K562 (cell line): ENCODE results near the gene EFHB. TPM values are rescaled to one million over a fixed set of nuclear protein-coding genes. Genes with fewer than 3 reads are reported as not detected.
A peak's percentile ranks its signal among the peaks of the same experiment; 100 is the strongest.

Experiments used
- ATF1 ChIP-seq, 2 experiments: fragments of 450-650 bp in 1 of 2; IDR thresholded peaks; 2 replicates each; pipeline ENCODE4 v1.6.1; 2016; ENCODE audit warnings: missing compliant biosample characterization in 1 of 2, missing genetic modification characterization in 1 of 2
- BDP1 ChIP-seq: IDR thresholded peaks from 3 replicates; pipeline ENCODE4 v1.6.1; 2011; ENCODE audit not compliant: insufficient read length, insufficient read depth
- CCNT2 ChIP-seq: IDR thresholded peaks from 2 replicates; pipeline ENCODE4 v1.6.1; 2011; ENCODE audit warnings: borderline replicate concordance, low read depth, mild to moderate bottlenecking, moderate library complexity, mixed read lengths, low read length; ENCODE audit not compliant: insufficient read length; ENCODE audit errors: extremely low read depth
- ETV5 ChIP-seq: sonication (generic); formaldehyde crosslinking; IDR thresholded peaks from 2 replicates; pipeline ENCODE4 v1.4.0; 2020; ENCODE audit warnings: low read depth, mild to moderate bottlenecking, missing genetic modification reagents
- HMG20A ChIP-seq: fragments of 450-650 bp; formaldehyde crosslinking; conservative IDR thresholded peaks from 2 replicates; pipeline ENCODE4 v1.4.0; 2020; ENCODE audit warnings: mild to moderate bottlenecking, mixed read lengths
- HNRNPL ChIP-seq: fragments of 200-400 bp; formaldehyde crosslinking; IDR thresholded peaks from 2 replicates; pipeline ENCODE4 v1.6.1; 2017; ENCODE audit warnings: low read depth, mild to moderate bottlenecking, low read length
- IFI16 ChIP-seq: fragments of 250-450 bp; sonication (Bioruptor Pico); IDR thresholded peaks from 2 replicates; pipeline ENCODE4 v2.1.2; 2022; ENCODE audit warnings: mild to moderate bottlenecking, inconsistent platforms
- KAT8 ChIP-seq: fragments of 450-650 bp; IDR thresholded peaks from 2 replicates; pipeline ENCODE4 v1.6.1; 2016; ENCODE audit warnings: low read depth, mild to moderate bottlenecking
- MECOM ChIP-seq: fragments of 250-450 bp; sonication (Bioruptor Pico); IDR thresholded peaks from 2 replicates; pipeline ENCODE4 v1.8.0; 2022; ENCODE audit warnings: inconsistent platforms
- NR1H2 ChIP-seq: sonication (generic); formaldehyde crosslinking; IDR thresholded peaks from 2 replicates; pipeline ENCODE4 v1.4.0; 2020; ENCODE audit warnings: mild to moderate bottlenecking, missing genetic modification reagents
- PHF20 ChIP-seq: fragments of 450-650 bp; IDR thresholded peaks from 2 replicates; pipeline ENCODE4 v1.6.1; 2018; ENCODE audit not compliant: partially characterized antibody
- PHF21A ChIP-seq: fragments of 450-650 bp; IDR thresholded peaks from 2 replicates; pipeline ENCODE4 v1.6.1; 2017; ENCODE audit warnings: low read depth, borderline replicate concordance
- PURB ChIP-seq: sonication (generic); formaldehyde crosslinking; IDR thresholded peaks from 2 replicates; pipeline ENCODE4 v1.9.0; 2021; ENCODE audit warnings: low read depth, mild to moderate bottlenecking, missing genetic modification reagents
- SMAD4 ChIP-seq: fragments of 250-450 bp; sonication (Bioruptor Pico); conservative IDR thresholded peaks from 2 replicates; pipeline ENCODE4 v1.8.0; 2021; ENCODE audit warnings: inconsistent platforms, mild to moderate bottlenecking, moderate library complexity
- SRSF1 ChIP-seq: fragments of 200-400 bp; formaldehyde crosslinking; IDR thresholded peaks from 2 replicates; pipeline ENCODE4 v1.6.1; 2017; ENCODE audit warnings: mild to moderate bottlenecking, low read depth, low read length, moderate library complexity
- polyA plus RNA-seq, 8 experiments: library from polyadenylated mRNA; depleted of rRNA in 4 of 8; stranded (reverse) in 5 of 8; unstranded in 3 of 8; fragments of >200 nt; fragmentation: Nextera tagmentation in 2 of 8; fragmentation: Illumina TruSeq in 1 of 8; extraction: Ambion mirVana in 2 of 8; extraction: Trizol in 1 of 8; gene quantifications; 2 replicates each; pipeline versions ENCODE4 v1.2.1 to v1.2.3, GENCODE V29; 2011 to 2014; ENCODE audit warnings: inconsistent platforms in 1 of 8, missing spikeins in 1 of 8
- total RNA-seq, 7 experiments: library from RNA; depleted of rRNA in 6 of 7; stranded (reverse); fragments of >200 nt in 6 of 7; fragmentation: Illumina TruSeq in 2 of 7; extraction: Trizol in 2 of 7; gene quantifications; 2 replicates each; pipeline versions ENCODE4 v1.2.1 to v1.2.3, GENCODE V29; 2011 to 2021; ENCODE audit warnings: low replicate concordance in 1 of 7
- TF ChIP-seq, protein P1 (sequence below): fragments of 450-650 bp; formaldehyde crosslinking; IDR thresholded peaks from 2 replicates; pipeline ENCODE4 v1.4.0; 2022; ENCODE audit warnings: missing genetic modification characterization
- TF ChIP-seq, protein P2 (sequence below): sonication (generic); formaldehyde crosslinking; IDR thresholded peaks from 2 replicates; pipeline ENCODE4 v1.8.1; 2022; ENCODE audit warnings: missing genetic modification reagents
- TF ChIP-seq, protein P3 (sequence below), 2 experiments: fragments of 450-650 bp in 1 of 2; sonication (generic) in 1 of 2; formaldehyde crosslinking; conservative IDR thresholded peaks; 2 replicates each; pipeline versions ENCODE4 v1.4.0 to v1.8.1; 2020 to 2022; ENCODE audit warnings: mild to moderate bottlenecking in 1 of 2, missing genetic modification reagents in 1 of 2
- TF ChIP-seq, protein P4 (sequence below): fragments of 200-800 bp; sonication (Bioruptor generic); IDR thresholded peaks from 2 replicates; pipeline ENCODE4 v1.6.1; 2017; ENCODE audit warnings: missing genetic modification characterization, missing compliant biosample characterization

EFHB gene
- total and polyA plus RNA-seq, 9 of the 15 experiments (the other 6 are each of a cell fraction or from before 2014, with no cell fraction given): 1.5 to 4.0 (median 1.8) TPM

DNA sequence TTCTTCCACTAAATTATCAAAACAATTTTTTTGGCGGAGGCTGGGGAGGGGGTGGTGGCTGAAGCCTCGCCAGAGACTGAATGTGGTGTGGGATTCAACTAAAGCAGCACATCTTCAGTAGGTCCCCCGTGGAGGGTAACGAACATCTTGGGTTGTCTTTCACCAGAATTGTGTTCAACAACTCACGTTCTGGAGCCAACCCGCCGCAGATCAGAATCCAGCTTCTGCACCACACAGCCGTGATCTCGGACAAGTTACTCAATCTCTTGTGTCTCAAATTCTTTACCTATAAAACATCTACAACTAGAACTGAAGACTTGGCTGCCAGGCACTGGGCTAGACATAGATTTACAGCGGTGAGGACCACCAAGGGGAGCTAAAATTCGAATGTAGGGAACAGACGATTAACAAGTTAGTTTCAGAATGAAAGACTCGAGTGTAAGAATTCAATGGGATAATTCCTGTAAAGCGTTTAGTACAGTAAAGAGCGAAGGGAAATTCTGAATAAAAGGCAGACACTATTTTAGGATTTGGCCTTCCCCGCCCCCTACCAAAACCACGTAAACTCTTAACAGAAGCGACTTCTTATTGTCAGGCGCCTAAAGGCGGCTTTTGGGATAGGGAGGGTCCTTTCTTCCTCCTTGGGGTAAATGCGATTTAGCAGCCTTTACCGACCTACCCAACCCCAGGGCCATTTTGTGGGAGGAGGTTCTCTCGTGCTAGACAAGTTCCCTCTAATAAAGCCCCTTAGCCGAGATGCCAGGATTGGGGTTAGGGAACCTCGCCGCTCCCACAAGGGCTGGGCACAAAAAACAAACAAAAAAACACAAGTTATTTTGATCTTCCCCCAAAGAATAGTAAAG, 12.2 kb upstream of the EFHB start (continued):
- TF ChIP-seq, protein P1, sequence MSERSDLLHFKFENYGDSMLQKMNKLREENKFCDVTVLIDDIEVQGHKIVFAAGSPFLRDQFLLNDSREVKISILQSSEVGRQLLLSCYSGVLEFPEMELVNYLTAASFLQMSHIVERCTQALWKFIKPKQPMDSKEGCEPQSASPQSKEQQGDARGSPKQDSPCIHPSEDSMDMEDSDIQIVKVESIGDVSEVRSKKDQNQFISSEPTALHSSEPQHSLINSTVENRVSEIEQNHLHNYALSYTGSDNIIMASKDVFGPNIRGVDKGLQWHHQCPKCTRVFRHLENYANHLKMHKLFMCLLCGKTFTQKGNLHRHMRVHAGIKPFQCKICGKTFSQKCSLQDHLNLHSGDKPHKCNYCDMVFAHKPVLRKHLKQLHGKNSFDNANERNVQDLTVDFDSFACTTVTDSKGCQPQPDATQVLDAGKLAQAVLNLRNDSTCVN: 0 out of 2 replicates have a peak, but pooled peaks have one; percentile 78
- TF ChIP-seq, protein P2, sequence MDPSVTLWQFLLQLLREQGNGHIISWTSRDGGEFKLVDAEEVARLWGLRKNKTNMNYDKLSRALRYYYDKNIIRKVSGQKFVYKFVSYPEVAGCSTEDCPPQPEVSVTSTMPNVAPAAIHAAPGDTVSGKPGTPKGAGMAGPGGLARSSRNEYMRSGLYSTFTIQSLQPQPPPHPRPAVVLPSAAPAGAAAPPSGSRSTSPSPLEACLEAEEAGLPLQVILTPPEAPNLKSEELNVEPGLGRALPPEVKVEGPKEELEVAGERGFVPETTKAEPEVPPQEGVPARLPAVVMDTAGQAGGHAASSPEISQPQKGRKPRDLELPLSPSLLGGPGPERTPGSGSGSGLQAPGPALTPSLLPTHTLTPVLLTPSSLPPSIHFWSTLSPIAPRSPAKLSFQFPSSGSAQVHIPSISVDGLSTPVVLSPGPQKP: no peak
- TF ChIP-seq, protein P3, sequence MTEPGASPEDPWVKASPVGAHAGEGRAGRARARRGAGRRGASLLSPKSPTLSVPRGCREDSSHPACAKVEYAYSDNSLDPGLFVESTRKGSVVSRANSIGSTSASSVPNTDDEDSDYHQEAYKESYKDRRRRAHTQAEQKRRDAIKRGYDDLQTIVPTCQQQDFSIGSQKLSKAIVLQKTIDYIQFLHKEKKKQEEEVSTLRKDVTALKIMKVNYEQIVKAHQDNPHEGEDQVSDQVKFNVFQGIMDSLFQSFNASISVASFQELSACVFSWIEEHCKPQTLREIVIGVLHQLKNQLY (CRISPR knock-in tag; conservative IDR thresholded peaks at IDR 0.05): no peak
- TF ChIP-seq NR1H2 (CRISPR knock-in tag) (no peak), ETV5 (no peak), SRSF1 (no peak), MECOM (no peak), CCNT2 (no peak), PHF21A (no peak), IFI16 (CRISPR knock-in tag) (no peak), HMG20A (CRISPR knock-in tag) (no peak), SMAD4 (CRISPR knock-in tag) (no peak), KAT8 (no peak), PHF20 (no peak), BDP1 (no peak), PURB (CRISPR knock-in tag) (no peak), ATF1 (CRISPR knock-in tag; IDR thresholded peaks at IDR 0.05) (no peak), ATF1 (tag; IDR thresholded peaks at IDR 0.05) (no peak), HNRNPL (peak; percentile 1; the same call in 1 of the 2 replicates)
- TF ChIP-seq, protein P4, sequence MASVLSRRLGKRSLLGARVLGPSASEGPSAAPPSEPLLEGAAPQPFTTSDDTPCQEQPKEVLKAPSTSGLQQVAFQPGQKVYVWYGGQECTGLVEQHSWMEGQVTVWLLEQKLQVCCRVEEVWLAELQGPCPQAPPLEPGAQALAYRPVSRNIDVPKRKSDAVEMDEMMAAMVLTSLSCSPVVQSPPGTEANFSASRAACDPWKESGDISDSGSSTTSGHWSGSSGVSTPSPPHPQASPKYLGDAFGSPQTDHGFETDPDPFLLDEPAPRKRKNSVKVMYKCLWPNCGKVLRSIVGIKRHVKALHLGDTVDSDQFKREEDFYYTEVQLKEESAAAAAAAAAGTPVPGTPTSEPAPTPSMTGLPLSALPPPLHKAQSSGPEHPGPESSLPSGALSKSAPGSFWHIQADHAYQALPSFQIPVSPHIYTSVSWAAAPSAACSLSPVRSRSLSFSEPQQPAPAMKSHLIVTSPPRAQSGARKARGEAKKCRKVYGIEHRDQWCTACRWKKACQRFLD (CRISPR knock-in tag): no peak; the same call in 1 of the 2 replicates
